Naive thymus-derived CD8-positive, alpha-beta T cell (primary cell): Measurements from ENCODE around the gene EHMT1. TPM values are rescaled to one million over a fixed set of nuclear protein-coding genes. Genes with fewer than 3 reads are reported as not detected.

Experiments
- ATAC-seq, 2 donors: fragments of 150-1000 bp; cut with Tn5 transposase in 1 of 2; sonication (Bioruptor Pico), chemical (Tn5 transposase) in 1 of 2; 1 replicate in 1 of 2; 2 replicates in 1 of 2; pipeline ENCODE4 v1.10.0; 2021; ENCODE audit warnings: mild to moderate bottlenecking in 2 of 2, moderate library complexity in 2 of 2
- POLR2A ChIA-PET: fragments of 350-600 bp; sonication (Branson Sonifier 250); formaldehyde crosslinking; loops from one replicate; lab custom pipeline; 2021; ENCODE audit warnings: antibody characterized with exemption; lab: Charles Lee
- DNase-seq, 10 donors: peaks; one replicate each; pipeline versions ENCODE4 v3.0.0 to v3.0.0-alpha.2; 2020 to 2022
- H3K27ac Mint-ChIP-seq, 10 donors: one replicate each; pipeline ENCODE4 v1.8.0; 2020 to 2022; ENCODE audit warnings: mild to moderate bottlenecking in 10 of 10, mixed read lengths in 10 of 10, moderate library complexity in 4 of 10, inconsistent platforms in 1 of 10
- H3K27me3 Mint-ChIP-seq, 5 donors: one replicate each; pipeline ENCODE4 v1.8.0; 2021 to 2022; ENCODE audit warnings: mixed read lengths in 5 of 5
- H3K36me3 Mint-ChIP-seq, 3 donors: one replicate each; pipeline ENCODE4 v1.8.0; 2020 to 2022; ENCODE audit warnings: mixed read lengths in 3 of 3, mild to moderate bottlenecking in 2 of 3, inconsistent platforms in 1 of 3
- H3K4me1 Mint-ChIP-seq, 4 donors: one replicate each; pipeline ENCODE4 v1.8.0; 2021 to 2022; ENCODE audit warnings: mixed read lengths in 4 of 4
- H3K4me3 Mint-ChIP-seq, 10 donors: one replicate each; pipeline ENCODE4 v1.8.0; 2020 to 2022; ENCODE audit warnings: mild to moderate bottlenecking in 10 of 10, mixed read lengths in 10 of 10, moderate library complexity in 6 of 10, inconsistent platforms in 1 of 10
- H3K9me3 Mint-ChIP-seq, 9 donors: one replicate each; pipeline ENCODE4 v1.8.0; 2020 to 2022; ENCODE audit warnings: mixed read lengths in 9 of 9, mild to moderate bottlenecking in 3 of 9, inconsistent platforms in 1 of 9, moderate library complexity in 1 of 9
- polyA plus RNA-seq, 3 donors: library from polyadenylated mRNA; unstranded; fragments of 300-500 nt; fragmentation: Illumina TruSeq; gene quantifications; one replicate each; pipeline ENCODE4 v1.2.3, GENCODE V29; 2021
- total RNA-seq, 8 experiments: library from RNA in 2 of 8; stranded (reverse) in 2 of 8; gene quantifications; one replicate each; pipeline ENCODE4 v1.2.3 and lab custom pipeline; 2021 to 2026

The EHMT1 gene
- total and polyA plus RNA-seq, 5 experiments from 2014 or later, result 20.9 to 113 (median 34.4) TPM

GRCh38 chr9:137742698-137743097, 123.9 kb downstream of the EHMT1 start:
- Mint-ChIP-seq H3K36me3 (peaks cover 0 to 82% (median 5%) of the 10 kb centered on the region in 3 donors), H3K9me3 (no peaks in the 10 kb centered on the region), H3K27ac (no peak overlapping the region), H3K4me3 (no peak overlapping the region), H3K27me3 (no peaks in the 10 kb centered on the region), H3K4me1 (peaks cover 20 to 43% (median 35%) of the 10 kb centered on the region in 4 donors)
- POLR2A ChIA-PET, result no interaction called here
- ATAC-seq (no peak), DNase-seq (no peak)

DNA sequence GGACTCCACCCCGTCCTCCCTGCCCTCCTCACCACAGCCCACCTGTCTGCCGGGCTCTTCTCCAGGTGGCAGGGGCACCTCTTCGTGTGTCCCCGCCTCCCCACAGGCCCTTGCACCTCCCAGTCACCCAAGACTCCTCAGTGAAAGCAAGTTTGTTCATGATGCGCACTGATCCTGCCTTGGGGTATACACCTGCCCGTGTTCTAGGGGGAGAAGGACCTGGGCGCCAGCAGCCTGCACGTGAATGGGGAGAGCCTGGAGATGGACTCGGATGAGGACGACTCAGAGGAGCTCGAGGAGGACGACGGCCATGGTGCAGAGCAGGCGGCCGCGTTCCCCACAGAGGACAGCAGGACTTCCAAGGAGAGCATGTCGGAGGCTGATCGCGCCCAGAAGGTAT, 124.9 kb downstream of the EHMT1 start:
- Mint-ChIP-seq H3K27ac (peak overlapping the region in 1 of 10 donors; percentile 28), H3K9me3 (no peaks in the 10 kb centered on the region), H3K36me3 (peaks cover 0 to 82% (median 2%) of the 10 kb centered on the region in 3 donors), H3K4me1 (peaks cover 17 to 42% (median 26%) of the 10 kb centered on the region in 4 donors), H3K4me3 (no peak overlapping the region), H3K27me3 (no peaks in the 10 kb centered on the region)
- ATAC-seq, result no peak
- POLR2A ChIA-PET, result no interaction called here
- no peak for DNase-seq

- Mint-ChIP-seq H3K27me3 (no peaks in the 10 kb centered on the region), H3K36me3 (peaks cover 0 to 87% (median 2%) of the 10 kb centered on the region in 3 donors), H3K4me3 (no peak overlapping the region), H3K4me1 (peaks cover 15 to 38% (median 26%) of the 10 kb centered on the region in 4 donors), H3K27ac (peak overlapping the region in 3 of 10 donors; percentile 38 to 79 (median 67)), H3K9me3 (no peaks in the 10 kb centered on the region)
- ATAC-seq (no peak), DNase-seq (no peak)
- POLR2A ChIA-PET, result no interaction called here
Observed at GRCh38 chr9:137744632-137745183, 125.9 kb downstream of the EHMT1 start.

DNA sequence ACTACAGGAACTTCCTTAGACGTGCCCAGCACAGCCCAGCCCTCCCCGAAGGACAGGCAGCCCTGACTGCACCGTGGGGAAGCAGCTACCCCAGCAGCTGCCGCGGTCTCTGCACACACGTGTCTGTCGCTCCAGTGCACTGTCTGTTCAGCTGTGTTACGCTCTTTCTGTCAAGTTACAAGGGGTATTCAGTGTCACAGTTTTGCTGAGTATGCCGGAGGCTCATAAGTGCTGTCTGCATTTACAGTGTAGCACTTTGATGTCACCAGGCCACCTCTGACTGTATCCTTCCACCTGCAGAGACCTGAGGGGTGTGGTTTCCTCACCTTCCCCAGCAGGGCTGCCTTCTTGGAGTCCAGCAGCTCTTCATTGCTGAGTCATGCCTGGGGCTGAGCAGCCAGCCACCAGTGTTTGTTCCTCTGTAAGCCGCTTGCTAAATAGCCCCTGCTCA, 126.8 kb downstream of the EHMT1 start:
- no peak overlapping the region for H3K4me3 Mint-ChIP-seq
- ATAC-seq, result peak; percentile 62 to 84
- POLR2A ChIA-PET, result no interaction called here
- no peaks in the 10 kb centered on the region for H3K27me3 Mint-ChIP-seq
- H3K4me1 Mint-ChIP-seq, result peaks cover 17 to 33% (median 28%) of the 10 kb centered on the region in 4 donors
- H3K27ac Mint-ChIP-seq, result peak overlapping the region in 3 of 10 donors; percentile 36 to 79 (median 77)
- no peaks in the 10 kb centered on the region for H3K9me3 Mint-ChIP-seq
- H3K36me3 Mint-ChIP-seq, result peaks cover 0 to 87% (median 2%) of the 10 kb centered on the region in 3 donors
- DNase-seq, result no peak

DNA sequence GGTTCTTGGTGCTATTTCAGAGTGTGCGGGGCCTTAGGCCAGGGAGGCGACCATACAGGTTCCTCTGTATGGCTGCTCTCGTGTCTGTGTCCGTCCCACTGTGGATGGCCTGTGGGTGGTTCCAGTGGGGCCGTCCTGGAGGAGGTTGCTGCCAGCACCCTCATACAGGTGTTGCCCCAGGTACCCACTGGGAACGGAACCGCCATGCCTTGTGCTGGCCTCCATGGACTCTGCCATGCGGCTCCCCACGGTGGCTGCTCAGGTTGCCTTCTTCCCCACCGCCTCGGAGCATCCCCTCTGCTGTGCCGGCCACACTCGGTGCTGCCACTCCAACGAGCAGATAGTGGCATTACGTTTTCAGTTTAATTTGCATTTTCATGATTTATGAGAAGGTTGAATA, 129.5 kb downstream of the EHMT1 start:
- Mint-ChIP-seq H3K9me3 (no peaks in the 10 kb centered on the region), H3K27ac (no peak overlapping the region)

DNA sequence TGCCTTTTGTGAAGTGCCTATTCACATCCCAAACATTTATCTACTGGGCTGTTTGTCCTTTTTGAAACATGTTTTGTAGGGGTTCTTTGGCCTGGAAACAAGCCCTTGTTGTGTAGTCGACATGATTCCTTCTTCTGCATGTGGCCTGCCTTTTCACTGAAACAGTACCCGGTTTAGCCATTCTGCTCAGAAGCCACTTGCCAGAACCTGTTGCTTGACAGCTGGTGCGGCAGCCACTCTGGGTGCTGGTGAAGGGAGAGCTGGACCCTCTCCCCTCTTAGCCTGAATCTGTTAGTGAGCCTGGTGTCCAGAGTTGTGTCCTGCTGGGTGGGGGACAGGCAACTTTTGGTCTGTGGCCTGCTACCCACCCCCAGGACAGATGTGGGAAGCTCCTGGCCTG, 129.9 kb downstream of the EHMT1 start:
- DNase-seq (no peak), ATAC-seq (no peak)
- Mint-ChIP-seq H3K27ac (peak overlapping the region in 1 of 10 donors; percentile 22), H3K36me3 (peaks cover 2 to 90% (median 14%) of the 10 kb centered on the region in 3 donors), H3K4me1 (peaks cover 15 to 25% (median 19%) of the 10 kb centered on the region in 4 donors), H3K27me3 (no peaks in the 10 kb centered on the region), H3K4me3 (no peak overlapping the region), H3K9me3 (no peaks in the 10 kb centered on the region)
- POLR2A ChIA-PET, result no interaction called here

More for the DNA sequence above, 129.5 kb downstream of the EHMT1 start:
- POLR2A ChIA-PET, result no interaction called here
- DNase-seq (no peak), ATAC-seq (no peak)
- Mint-ChIP-seq H3K36me3 (peaks cover 0 to 91% (median 11%) of the 10 kb centered on the region in 3 donors), H3K4me3 (no peak overlapping the region), H3K27me3 (no peaks in the 10 kb centered on the region), H3K4me1 (peaks cover 17 to 26% (median 20%) of the 10 kb centered on the region in 4 donors)

GRCh38 chr9:137749511-137749910, 130.7 kb downstream of the EHMT1 start:
- POLR2A ChIA-PET, result no interaction called here
- Mint-ChIP-seq H3K27me3 (no peaks in the 10 kb centered on the region), H3K9me3 (peaks cover 0 to 2% (median 0%) of the 10 kb centered on the region in 9 donors), H3K27ac (peak overlapping the region in 1 of 10 donors; percentile 66), H3K4me1 (peaks cover 13 to 21% (median 17%) of the 10 kb centered on the region in 4 donors), H3K36me3 (peaks cover 7 to 90% (median 21%) of the 10 kb centered on the region in 3 donors), H3K4me3 (no peak overlapping the region)
- no peak for DNase-seq
- no peak for ATAC-seq

GRCh38 chr9:137750007-137750406, 131.2 kb downstream of the EHMT1 start:
- POLR2A ChIA-PET, result no interaction called here
- Mint-ChIP-seq H3K27ac (peak overlapping the region in 1 of 10 donors; percentile 66), H3K4me1 (peaks cover 11 to 16% (median 14%) of the 10 kb centered on the region in 4 donors), H3K27me3 (no peaks in the 10 kb centered on the region), H3K36me3 (peaks cover 7 to 90% (median 26%) of the 10 kb centered on the region in 3 donors), H3K4me3 (no peak overlapping the region), H3K9me3 (peaks cover 0 to 2% (median 0%) of the 10 kb centered on the region in 9 donors)
- DNase-seq (no peak), ATAC-seq (no peak)

GRCh38 chr9:137750566-137750965, 131.8 kb downstream of the EHMT1 start:
- Mint-ChIP-seq H3K4me1 (peaks cover 10 to 11% (median 10%) of the 10 kb centered on the region in 4 donors), H3K27me3 (no peaks in the 10 kb centered on the region), H3K4me3 (no peak overlapping the region), H3K36me3 (peaks cover 12 to 91% (median 31%) of the 10 kb centered on the region in 3 donors), H3K27ac (no peak overlapping the region), H3K9me3 (peaks cover 0 to 7% (median 2%) of the 10 kb centered on the region in 9 donors)
- DNase-seq (no peak), ATAC-seq (no peak)
- POLR2A ChIA-PET, result no interaction called here

DNA sequence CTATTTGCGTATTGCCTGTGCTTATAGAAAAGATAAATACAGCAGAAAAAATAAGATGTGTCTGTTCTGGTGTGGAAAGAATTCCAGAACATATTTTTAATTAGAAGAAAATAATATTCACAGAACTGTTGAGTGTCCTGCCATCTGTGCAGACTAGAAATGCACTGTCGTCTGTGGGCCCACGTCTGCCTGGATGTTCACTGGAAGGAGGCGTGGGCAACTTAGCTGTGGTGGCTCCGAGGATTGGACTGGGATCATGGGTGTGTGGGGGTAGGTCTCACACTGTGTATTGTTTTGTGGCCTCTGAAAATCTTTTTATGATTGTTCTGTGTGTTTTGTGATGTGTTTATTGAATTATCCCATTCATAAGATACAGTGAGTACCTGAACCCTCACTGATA, 132.8 kb downstream of the EHMT1 start:
- Mint-ChIP-seq H3K36me3 (peaks cover 20 to 91% (median 41%) of the 10 kb centered on the region in 3 donors), H3K27me3 (no peaks in the 10 kb centered on the region), H3K9me3 (peaks cover 0 to 9% (median 2%) of the 10 kb centered on the region in 9 donors), H3K4me3 (no peak overlapping the region), H3K4me1 (peaks cover 9 to 11% (median 9%) of the 10 kb centered on the region in 4 donors), H3K27ac (peak overlapping the region in 1 of 10 donors; percentile 77)
- DNase-seq (no peak), ATAC-seq (no peak)
- POLR2A ChIA-PET, result no interaction called here

DNA sequence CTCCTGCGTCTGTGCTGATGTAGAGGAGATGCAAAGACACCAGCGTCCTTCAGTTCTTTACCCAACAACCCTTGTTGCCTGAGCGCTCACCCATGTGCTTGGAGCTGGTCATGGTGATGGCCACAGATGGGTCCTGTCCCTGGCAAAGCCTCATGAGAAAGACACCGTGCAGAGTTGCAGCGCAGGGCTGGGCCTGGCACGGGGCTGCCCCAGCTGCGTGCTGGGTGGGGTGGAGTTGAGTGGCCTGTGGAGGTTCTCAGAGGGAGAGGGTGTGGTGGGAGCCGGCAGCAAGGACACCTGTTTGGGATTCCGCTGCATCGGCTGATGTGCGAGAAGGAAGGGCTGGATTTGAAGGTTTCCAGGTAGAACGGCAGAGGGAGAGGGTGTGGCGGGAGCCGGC, 133.6 kb downstream of the EHMT1 start:
- H3K9me3 Mint-ChIP-seq, result peaks cover 0 to 9% (median 2%) of the 10 kb centered on the region in 9 donors
- ATAC-seq (no peak), DNase-seq (no peak)
- POLR2A ChIA-PET, result no interaction called here
- peaks cover 20 to 90% (median 42%) of the 10 kb centered on the region in 3 donors for H3K36me3 Mint-ChIP-seq
- H3K27me3 Mint-ChIP-seq, result no peaks in the 10 kb centered on the region
- no peak overlapping the region for H3K4me3 Mint-ChIP-seq
- peaks cover 10 to 17% (median 11%) of the 10 kb centered on the region in 4 donors for H3K4me1 Mint-ChIP-seq
- H3K27ac Mint-ChIP-seq, result peak overlapping the region in 4 of 10 donors; percentile 44 to 69 (median 54)

- no peaks in the 10 kb centered on the region for H3K27me3 Mint-ChIP-seq
Observed at GRCh38 chr9:137753192-137753765, 134.5 kb downstream of the EHMT1 start.

More at GRCh38 chr9:137753192-137753765, 134.5 kb downstream of the EHMT1 start:
- Mint-ChIP-seq H3K9me3 (peaks cover 0 to 9% (median 2%) of the 10 kb centered on the region in 9 donors), H3K36me3 (peaks cover 20 to 90% (median 45%) of the 10 kb centered on the region in 3 donors), H3K4me3 (no peak overlapping the region), H3K27ac (peak overlapping the region in 1 of 10 donors; percentile 27), H3K4me1 (peaks cover 10 to 26% (median 13%) of the 10 kb centered on the region in 4 donors)
- DNase-seq (no peak), ATAC-seq (no peak)
- POLR2A ChIA-PET, result no interaction called here
